Measurements from ENCODE around the gene ITIH3. TPM values are rescaled to one million over a fixed set of nuclear protein-coding genes. Genes with fewer than 3 reads are reported as not detected.

ITIH3 gene
- total and polyA plus RNA-seq, 2 of the 4 experiments (the other 2 are of a cell fraction), result 0.72 to 0.94 TPM

GRCh38 chr3:52829906-52830463, 35.4 kb downstream of the ITIH3 start:
- Histone ChIP-seq H3K4me1 (ENCODE audit: control insufficient read depth, insufficient read depth, low read length) (peaks cover 11% of the 10 kb centered on the region), H3K9me3 (ENCODE audit: control insufficient read depth, insufficient read depth, low read length) (no peaks in the 10 kb centered on the region), H4K8ac (ENCODE audit: low read depth in 2 of 2, low read length in 2 of 2) (no peak overlapping the region), H3K4me3 (ENCODE audit: insufficient read depth, low read depth, low read length) (no peak overlapping the region), H2AK5ac (ENCODE audit: low read depth, low read length) (no peak overlapping the region), H2BK5ac (ENCODE audit: low read depth, low read length, poor library complexity, severe bottlenecking) (no peak overlapping the region), H3K36me3 (ENCODE audit: control insufficient read depth, insufficient read depth, low read length) (no peaks in the 10 kb centered on the region), H2BK15ac (ENCODE audit: low read depth, low read length) (no peak overlapping the region), H3K79me1 (ENCODE audit: low read depth in 1 of 2, low read length in 2 of 2) (no peaks in the 10 kb centered on the region), H4K20me1 (ENCODE audit: insufficient read depth, low read length) (no peaks in the 10 kb centered on the region), H2BK20ac (ENCODE audit: low read depth, low read length) (no peak overlapping the region), H4K91ac (ENCODE audit: insufficient read depth, low read depth, low read length) (no peak overlapping the region), H3K18ac (ENCODE audit: low read depth, low read length) (no peak overlapping the region), H3K4me2 (ENCODE audit: low read depth, low read length) (no peak overlapping the region), H3K9ac (ENCODE audit: low read depth, low read length) (no peak overlapping the region), H4K5ac (ENCODE audit: low read depth, low read length) (no peak overlapping the region), H3K14ac (replicated peaks; ENCODE audit: low read depth, low read length) (no peak overlapping the region), H3K27ac (ENCODE audit: insufficient read depth, low read length) (no peak overlapping the region), H3K4ac (ENCODE audit: low read depth, low read length) (no peak overlapping the region), H2AFZ (replicated peaks; ENCODE audit: low read length, poor library complexity) (no peak overlapping the region), H3K23ac (ENCODE audit: low read depth, low read length) (no peak overlapping the region), H3K56ac (ENCODE audit: extremely low read depth, insufficient read depth, low read length) (no peak overlapping the region), H3K9me1 (ENCODE audit: insufficient read depth, low read length) (peaks cover 9% of the 10 kb centered on the region; the same call in 1 of the 2 replicates), H2BK120ac (ENCODE audit: low read depth, low read length) (no peak overlapping the region), H3K27me3 (ENCODE audit: control insufficient read depth, insufficient read depth, low read length) (peaks cover 1% of the 10 kb centered on the region; the same call in 1 of the 2 replicates), H2AK9ac (replicated peaks; ENCODE audit: low read depth, low read length, poor library complexity) (no peak overlapping the region)
- in situ Hi-C loops (cut with MboI; ENCODE audit: low sequenced_read_pairs), result no loop called here
- ChIA-PET POLR2A (ENCODE audit: unreplicated experiment) (no interaction called here), CTCF (no interaction called here)
- intact Hi-C loops (cut with micrococcal nuclease), result no loop called here
- ATAC-seq (ENCODE audit: low read depth) (no peak), DNase-seq (no peak)
- no peak for TF ChIP-seq ELK1 (IDR thresholded peaks at IDR 0.05; ENCODE audit: borderline replicate concordance, low read depth, low read length)
- no CpG with 5 or more reads among the region's 10 CpGs for WGBS, 2 experiments (ENCODE audit: extremely low coverage in 2 of 2, insufficient read length in 1 of 2)
- BruUV-seq (replicated peaks), result no TSS peak
- dilution Hi-C loops (cut with HindIII; ENCODE audit: low sequenced_read_pairs, unreplicated experiment), result no loop called here

Measured in IMR-90 (cell line).